NB4 (cell line): ENCODE results near the gene SLCO2A1.

Experiments used
- DNase-seq: peaks from one replicate; pipeline ENCODE4 v3.0.0; 2010; ENCODE audit warnings: low read depth
- H3K4me3 ChIP-seq: one replicate; pipeline ENCODE4 v1.5.1; 2011; ENCODE audit warnings: mild to moderate bottlenecking, low read depth, low read length, moderate library complexity
- MYC ChIP-seq: IDR thresholded peaks from 2 replicates; pipeline ENCODE4 v1.6.1; 2011; ENCODE audit warnings: low read depth, low read length
- POLR2A ChIP-seq: IDR thresholded peaks from 2 replicates; pipeline ENCODE4 v1.6.1; 2011; ENCODE audit warnings: mild to moderate bottlenecking; ENCODE audit not compliant: insufficient read length; ENCODE audit errors: extremely low read depth
- TF ChIP-seq, protein P1 (sequence below): IDR thresholded peaks from 2 replicates; pipeline ENCODE4 v1.6.1; 2011; ENCODE audit warnings: low read depth, low read length
- TF ChIP-seq, protein P2 (sequence below): IDR thresholded peaks from one replicate; pipeline ENCODE4 v1.5.1; 2012; ENCODE audit warnings: low read depth, low read length

Gene SLCO2A1

DNA sequence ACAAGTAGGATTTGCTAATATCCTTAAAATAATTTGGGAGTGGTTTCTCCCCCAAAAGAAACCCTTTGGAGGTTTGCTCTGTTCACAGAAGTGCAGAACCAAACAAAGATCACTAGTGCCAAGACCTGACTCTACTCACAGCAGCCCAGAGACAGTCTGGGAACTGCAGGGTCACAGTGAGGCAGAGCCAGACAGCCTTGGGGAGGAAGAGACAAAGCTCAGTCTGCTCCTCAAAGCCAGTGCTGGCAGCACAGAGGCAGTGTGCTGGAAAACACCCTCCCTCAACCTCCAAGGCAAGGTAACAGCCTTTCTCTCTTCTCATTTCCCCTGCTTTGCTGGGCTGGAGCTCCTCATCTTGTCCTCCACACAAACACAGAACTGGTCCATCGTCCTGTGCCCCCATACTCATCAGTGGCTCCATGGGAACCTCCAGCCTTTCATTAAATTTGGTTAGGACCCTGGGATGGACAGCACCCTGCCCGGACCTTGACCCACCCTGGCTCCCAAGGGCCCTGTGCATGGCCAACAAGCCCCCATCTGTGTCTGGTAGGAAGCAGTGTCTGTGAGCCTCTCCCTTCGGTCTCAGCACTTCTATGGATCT, 146.6 kb downstream of the SLCO2A1 start:
- DNase-seq = no peak
- no peak overlapping the region for H3K4me3 ChIP-seq

DNA sequence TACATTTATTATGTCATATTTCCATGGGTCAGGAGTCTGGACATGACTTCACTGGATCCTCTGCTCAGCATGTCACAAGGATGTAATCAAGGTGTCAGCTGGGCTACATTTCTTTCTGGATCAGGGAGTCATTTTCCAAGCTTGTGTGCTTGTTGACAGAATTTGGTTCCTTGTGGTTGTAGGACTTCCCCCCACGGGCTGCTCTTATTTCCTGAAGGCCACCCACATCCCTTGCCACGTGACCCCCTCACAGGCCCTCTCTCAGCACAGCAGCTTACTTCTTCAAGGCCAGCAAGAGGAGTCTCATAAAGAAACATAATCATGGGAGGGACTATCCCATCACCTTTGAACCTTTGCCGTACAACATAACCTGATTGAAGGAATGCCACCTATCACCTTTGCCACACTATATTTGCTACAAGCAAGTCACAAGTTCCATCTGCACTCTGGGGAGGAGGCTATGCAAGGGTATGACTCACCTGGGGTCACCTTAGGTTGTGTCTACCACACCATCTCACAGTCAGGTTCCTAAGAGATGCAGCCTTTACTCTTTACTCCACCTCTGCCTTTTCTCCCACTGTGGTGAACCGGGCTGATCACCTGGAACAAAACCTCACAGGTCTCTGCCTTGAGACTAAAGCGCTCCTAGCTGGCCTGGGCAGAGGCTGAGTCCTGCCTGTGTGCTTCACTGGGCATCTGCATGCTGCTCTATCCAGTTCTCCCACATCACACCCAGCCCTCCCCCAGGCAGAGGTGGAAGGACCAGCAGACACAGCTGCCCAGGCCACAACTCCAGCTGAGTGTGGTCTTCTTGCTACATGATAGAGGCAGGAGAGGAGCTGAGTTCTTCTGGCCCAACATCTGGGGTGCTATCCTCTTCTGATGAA, 147.5 kb downstream of the SLCO2A1 start:
- TF ChIP-seq, protein P1, sequence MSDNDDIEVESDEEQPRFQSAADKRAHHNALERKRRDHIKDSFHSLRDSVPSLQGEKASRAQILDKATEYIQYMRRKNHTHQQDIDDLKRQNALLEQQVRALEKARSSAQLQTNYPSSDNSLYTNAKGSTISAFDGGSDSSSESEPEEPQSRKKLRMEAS = no peak
- TF ChIP-seq MYC (no peak), POLR2A (no peak)
- TF ChIP-seq, protein P2, sequence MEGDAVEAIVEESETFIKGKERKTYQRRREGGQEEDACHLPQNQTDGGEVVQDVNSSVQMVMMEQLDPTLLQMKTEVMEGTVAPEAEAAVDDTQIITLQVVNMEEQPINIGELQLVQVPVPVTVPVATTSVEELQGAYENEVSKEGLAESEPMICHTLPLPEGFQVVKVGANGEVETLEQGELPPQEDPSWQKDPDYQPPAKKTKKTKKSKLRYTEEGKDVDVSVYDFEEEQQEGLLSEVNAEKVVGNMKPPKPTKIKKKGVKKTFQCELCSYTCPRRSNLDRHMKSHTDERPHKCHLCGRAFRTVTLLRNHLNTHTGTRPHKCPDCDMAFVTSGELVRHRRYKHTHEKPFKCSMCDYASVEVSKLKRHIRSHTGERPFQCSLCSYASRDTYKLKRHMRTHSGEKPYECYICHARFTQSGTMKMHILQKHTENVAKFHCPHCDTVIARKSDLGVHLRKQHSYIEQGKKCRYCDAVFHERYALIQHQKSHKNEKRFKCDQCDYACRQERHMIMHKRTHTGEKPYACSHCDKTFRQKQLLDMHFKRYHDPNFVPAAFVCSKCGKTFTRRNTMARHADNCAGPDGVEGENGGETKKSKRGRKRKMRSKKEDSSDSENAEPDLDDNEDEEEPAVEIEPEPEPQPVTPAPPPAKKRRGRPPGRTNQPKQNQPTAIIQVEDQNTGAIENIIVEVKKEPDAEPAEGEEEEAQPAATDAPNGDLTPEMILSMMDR = no peak
- peak; percentile 40 for DNase-seq
- H3K4me3 ChIP-seq = no peak overlapping the region

More for the DNA sequence above, 146.6 kb downstream of the SLCO2A1 start:
- TF ChIP-seq, protein P2 = no peak
- TF ChIP-seq POLR2A (no peak), MYC (no peak)
- TF ChIP-seq, protein P1 = no peak

DNA sequence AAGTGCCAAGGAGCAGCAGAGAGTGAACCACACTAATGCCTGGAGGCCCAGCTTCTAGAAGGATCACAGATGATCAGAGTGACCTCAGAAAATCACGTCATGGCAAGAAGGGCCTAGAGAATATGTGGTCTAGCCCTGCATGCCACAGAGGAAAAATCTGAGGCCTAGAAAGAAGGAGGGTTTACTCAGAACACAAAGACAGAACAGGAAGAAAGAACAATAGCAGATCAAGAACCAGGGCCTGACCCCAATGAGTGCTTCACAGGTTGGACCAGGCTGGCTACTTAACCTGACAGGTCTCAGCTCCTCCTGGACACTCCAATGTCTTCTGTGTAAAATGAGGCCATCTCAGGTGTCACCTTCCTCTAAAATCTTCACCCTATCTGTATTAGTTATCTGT, 148.2 kb downstream of the SLCO2A1 start:
- no peak for DNase-seq
- no peak overlapping the region for H3K4me3 ChIP-seq
- no peak for TF ChIP-seq MYC
- TF ChIP-seq, protein P2 = no peak
- TF ChIP-seq, protein P1 = no peak
- TF ChIP-seq POLR2A = no peak

DNA sequence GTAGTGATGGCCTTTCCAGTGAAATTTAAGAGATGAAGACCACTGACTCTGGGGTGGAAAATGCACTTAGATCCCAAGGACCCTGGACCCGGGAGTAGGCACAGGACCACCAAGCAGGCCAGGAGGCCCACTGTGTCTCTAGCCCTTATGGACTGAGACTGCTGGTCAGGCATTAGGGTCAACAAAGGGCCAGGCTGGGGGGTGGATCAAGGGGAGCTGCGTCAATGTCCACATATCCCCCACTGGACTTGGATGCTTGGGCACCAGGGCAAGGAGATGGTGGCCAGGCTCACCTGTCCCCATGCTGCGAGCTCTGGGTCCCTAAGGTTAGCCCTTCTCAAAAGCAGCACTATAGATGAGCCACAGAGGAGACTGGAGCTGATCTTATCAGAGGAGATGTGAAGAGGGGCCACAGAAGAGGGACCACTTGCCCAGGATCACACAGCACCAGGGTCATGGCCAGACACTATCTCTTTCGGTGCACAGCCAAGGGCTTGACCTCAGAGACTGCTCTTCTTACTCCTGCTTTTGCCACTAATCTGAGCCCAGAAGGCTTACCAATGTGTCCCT, 148.8 kb downstream of the SLCO2A1 start:
- TF ChIP-seq POLR2A (no peak), MYC (no peak)
- TF ChIP-seq, protein P1 = no peak
- TF ChIP-seq, protein P2 = no peak
- H3K4me3 ChIP-seq = no peak overlapping the region
- DNase-seq = no peak

DNA sequence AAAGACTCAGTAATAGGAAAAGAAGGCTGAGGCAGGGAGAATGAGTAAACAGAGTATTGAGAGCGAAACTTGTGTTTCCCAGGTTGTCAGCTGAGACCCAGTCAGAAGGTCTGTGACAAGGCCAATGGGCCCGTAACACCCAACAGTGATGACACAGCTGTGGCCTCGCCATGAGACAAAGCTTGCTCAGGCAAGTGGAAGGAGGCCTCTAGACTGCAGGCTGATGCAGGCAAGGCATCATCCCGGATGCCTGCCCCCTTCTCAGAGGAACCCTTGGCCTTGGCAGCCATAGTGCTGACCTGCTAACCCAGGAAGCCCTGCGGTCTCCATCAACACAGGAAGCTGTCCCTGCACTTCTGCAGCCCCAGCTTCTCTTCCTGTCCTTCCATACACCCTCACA, 149.4 kb downstream of the SLCO2A1 start:
- TF ChIP-seq MYC (no peak), POLR2A (no peak)
- TF ChIP-seq, protein P2 = no peak
- TF ChIP-seq, protein P1 = no peak
- H3K4me3 ChIP-seq = no peak overlapping the region
- DNase-seq = no peak
